Muscle layer of colon (tissue), 2 donors: ENCODE measurements around the gene SPATS2L.

Experiments used
- H3K27ac ChIP-seq: one replicate; pipeline ENCODE4 v1.7.0; 2013; ENCODE audit warnings: low read depth, mild to moderate bottlenecking, low read length, moderate library complexity
- H3K27me3 ChIP-seq, 2 donors: one replicate each; pipeline ENCODE4 v1.7.0; 2013; ENCODE audit warnings: low read length in 2 of 2, mild to moderate bottlenecking in 2 of 2; ENCODE audit not compliant: insufficient read depth in 2 of 2, control insufficient read depth in 1 of 2
- H3K36me3 ChIP-seq: one replicate; pipeline ENCODE4 v1.7.0; 2013; ENCODE audit warnings: mild to moderate bottlenecking, low read length; ENCODE audit not compliant: insufficient read depth
- H3K4me1 ChIP-seq: one replicate; pipeline ENCODE4 v1.7.0; 2013; ENCODE audit warnings: mild to moderate bottlenecking, low read length; ENCODE audit not compliant: insufficient read depth
- H3K4me3 ChIP-seq, 2 donors: one replicate each; pipeline ENCODE4 v1.7.0; 2013; ENCODE audit warnings: low read length in 2 of 2, low read depth in 1 of 2, mild to moderate bottlenecking in 1 of 2, moderate library complexity in 1 of 2
- H3K9ac ChIP-seq: one replicate; pipeline ENCODE4 v1.7.0; 2013; ENCODE audit warnings: low read length
- H3K9me3 ChIP-seq: one replicate; pipeline ENCODE4 v1.7.0; 2013; ENCODE audit warnings: mild to moderate bottlenecking, low read length
- donor health status: abdominal sarcoma.
- donor health status: Adenocarcinoma of cecum.

Gene SPATS2L

GRCh38 chr2:200272320-200272719 lies 34.2 kb upstream of the SPATS2L start:
- Histone ChIP-seq H3K9ac (no peak overlapping the region), H3K36me3 (no peaks in the 10 kb centered on the region), H3K9me3 (no peaks in the 10 kb centered on the region), H3K27me3 (no peaks in the 10 kb centered on the region), H3K4me3 (no peak overlapping the region), H3K4me1 (no peaks in the 10 kb centered on the region), H3K27ac (no peak overlapping the region)

GRCh38 chr2:200274116-200275075 lies 32.1 kb upstream of the SPATS2L start:
- Histone ChIP-seq H3K27me3 (no peaks in the 10 kb centered on the region), H3K9ac (no peak overlapping the region), H3K27ac (no peak overlapping the region)

GRCh38 chr2:200275295-200276013 lies 31.0 kb upstream of the SPATS2L start:
- Histone ChIP-seq H3K4me1 (no peaks in the 10 kb centered on the region), H3K36me3 (no peaks in the 10 kb centered on the region), H3K9me3 (no peaks in the 10 kb centered on the region), H3K4me3 (no peak overlapping the region), H3K27ac (no peak overlapping the region), H3K27me3 (no peaks in the 10 kb centered on the region), H3K9ac (no peak overlapping the region)

More at GRCh38 chr2:200274116-200275075, 32.1 kb upstream of the SPATS2L start:
- Histone ChIP-seq H3K36me3 (no peaks in the 10 kb centered on the region), H3K9me3 (no peaks in the 10 kb centered on the region), H3K4me1 (no peaks in the 10 kb centered on the region), H3K4me3 (no peak overlapping the region)

GRCh38 chr2:200276472-200276871 lies 30.0 kb upstream of the SPATS2L start:
- Histone ChIP-seq H3K9ac (no peak overlapping the region), H3K4me3 (no peak overlapping the region), H3K27ac (no peak overlapping the region)

GRCh38 chr2:200278694-200279316 lies 27.7 kb upstream of the SPATS2L start:
- Histone ChIP-seq H3K27me3 (no peaks in the 10 kb centered on the region), H3K9ac (no peak overlapping the region), H3K4me3 (no peak overlapping the region), H3K9me3 (no peaks in the 10 kb centered on the region), H3K4me1 (no peaks in the 10 kb centered on the region), H3K36me3 (no peaks in the 10 kb centered on the region), H3K27ac (no peak overlapping the region)

More at GRCh38 chr2:200276472-200276871, 30.0 kb upstream of the SPATS2L start:
- Histone ChIP-seq H3K9me3 (no peaks in the 10 kb centered on the region), H3K4me1 (no peaks in the 10 kb centered on the region), H3K27me3 (no peaks in the 10 kb centered on the region), H3K36me3 (no peaks in the 10 kb centered on the region)

- no peaks in the 10 kb centered on the region for H3K4me1 ChIP-seq
- no peaks in the 10 kb centered on the region for H3K36me3 ChIP-seq
- H3K9me3 ChIP-seq: no peaks in the 10 kb centered on the region
- H3K4me3 ChIP-seq: no peak overlapping the region
- H3K27ac ChIP-seq: no peak overlapping the region
- H3K27me3 ChIP-seq: no peaks in the 10 kb centered on the region
- no peak overlapping the region for H3K9ac ChIP-seq
These were observed 26.6 kb upstream of the SPATS2L start for GRCh38 chr2:200279857-200280256.

- H3K9ac ChIP-seq: no peak overlapping the region
- no peaks in the 10 kb centered on the region for H3K27me3 ChIP-seq
- H3K4me3 ChIP-seq: no peak overlapping the region
- H3K27ac ChIP-seq: no peak overlapping the region
- H3K9me3 ChIP-seq: no peaks in the 10 kb centered on the region
- H3K4me1 ChIP-seq: no peaks in the 10 kb centered on the region
- no peaks in the 10 kb centered on the region for H3K36me3 ChIP-seq
These were observed 19.9 kb upstream of the SPATS2L start for GRCh38 chr2:200286578-200286977.

GRCh38 chr2:200288670-200289429 lies 17.6 kb upstream of the SPATS2L start:
- Histone ChIP-seq H3K36me3 (no peaks in the 10 kb centered on the region), H3K27me3 (no peaks in the 10 kb centered on the region), H3K27ac (no peak overlapping the region), H3K9me3 (no peaks in the 10 kb centered on the region), H3K4me3 (no peak overlapping the region), H3K9ac (no peak overlapping the region), H3K4me1 (no peaks in the 10 kb centered on the region)

- Histone ChIP-seq H3K36me3 (no peaks in the 10 kb centered on the region), H3K9me3 (no peaks in the 10 kb centered on the region), H3K4me3 (no peak overlapping the region)
These were observed 10.4 kb upstream of the SPATS2L start for GRCh38 chr2:200296118-200296517.

GRCh38 chr2:200297100-200297499 lies 9.4 kb upstream of the SPATS2L start:
- Histone ChIP-seq H3K27ac (no peak overlapping the region), H3K9me3 (no peaks in the 10 kb centered on the region), H3K9ac (no peak overlapping the region), H3K4me1 (no peaks in the 10 kb centered on the region), H3K27me3 (no peaks in the 10 kb centered on the region), H3K36me3 (no peaks in the 10 kb centered on the region), H3K4me3 (no peak overlapping the region)

More at GRCh38 chr2:200296118-200296517, 10.4 kb upstream of the SPATS2L start:
- Histone ChIP-seq H3K9ac (no peak overlapping the region), H3K4me1 (no peaks in the 10 kb centered on the region), H3K27me3 (no peaks in the 10 kb centered on the region), H3K27ac (no peak overlapping the region)

- H3K9me3 ChIP-seq: no peaks in the 10 kb centered on the region
- no peaks in the 10 kb centered on the region for H3K27me3 ChIP-seq
- H3K27ac ChIP-seq: no peak overlapping the region
- H3K4me1 ChIP-seq: no peaks in the 10 kb centered on the region
- no peaks in the 10 kb centered on the region for H3K36me3 ChIP-seq
- no peak overlapping the region for H3K9ac ChIP-seq
- no peak overlapping the region for H3K4me3 ChIP-seq
These were observed 8.5 kb upstream of the SPATS2L start for GRCh38 chr2:200297989-200298388.
